HG02840 (cell line): ENCODE data around the gene IGFBP3.
"Not testable (repeated sequence)": the region's sequence is repeated elsewhere in the genome, so short reads cannot be mapped to it uniquely, and the experiment has no call there.

ENCODE experiments used
- ATAC-seq: cut with Tn5 transposase; IDR thresholded peaks from one replicate; pipeline ENCODE4 v1.9.1; 2021; ENCODE audit warnings: mild to moderate bottlenecking, moderate library complexity, moderate number of reproducible peaks; ENCODE audit not compliant: unreplicated experiment, low FRiP score

The IGFBP3 gene, protein sequence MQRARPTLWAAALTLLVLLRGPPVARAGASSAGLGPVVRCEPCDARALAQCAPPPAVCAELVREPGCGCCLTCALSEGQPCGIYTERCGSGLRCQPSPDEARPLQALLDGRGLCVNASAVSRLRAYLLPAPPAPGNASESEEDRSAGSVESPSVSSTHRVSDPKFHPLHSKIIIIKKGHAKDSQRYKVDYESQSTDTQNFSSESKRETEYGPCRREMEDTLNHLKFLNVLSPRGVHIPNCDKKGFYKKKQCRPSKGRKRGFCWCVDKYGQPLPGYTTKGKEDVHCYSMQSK

DNA sequence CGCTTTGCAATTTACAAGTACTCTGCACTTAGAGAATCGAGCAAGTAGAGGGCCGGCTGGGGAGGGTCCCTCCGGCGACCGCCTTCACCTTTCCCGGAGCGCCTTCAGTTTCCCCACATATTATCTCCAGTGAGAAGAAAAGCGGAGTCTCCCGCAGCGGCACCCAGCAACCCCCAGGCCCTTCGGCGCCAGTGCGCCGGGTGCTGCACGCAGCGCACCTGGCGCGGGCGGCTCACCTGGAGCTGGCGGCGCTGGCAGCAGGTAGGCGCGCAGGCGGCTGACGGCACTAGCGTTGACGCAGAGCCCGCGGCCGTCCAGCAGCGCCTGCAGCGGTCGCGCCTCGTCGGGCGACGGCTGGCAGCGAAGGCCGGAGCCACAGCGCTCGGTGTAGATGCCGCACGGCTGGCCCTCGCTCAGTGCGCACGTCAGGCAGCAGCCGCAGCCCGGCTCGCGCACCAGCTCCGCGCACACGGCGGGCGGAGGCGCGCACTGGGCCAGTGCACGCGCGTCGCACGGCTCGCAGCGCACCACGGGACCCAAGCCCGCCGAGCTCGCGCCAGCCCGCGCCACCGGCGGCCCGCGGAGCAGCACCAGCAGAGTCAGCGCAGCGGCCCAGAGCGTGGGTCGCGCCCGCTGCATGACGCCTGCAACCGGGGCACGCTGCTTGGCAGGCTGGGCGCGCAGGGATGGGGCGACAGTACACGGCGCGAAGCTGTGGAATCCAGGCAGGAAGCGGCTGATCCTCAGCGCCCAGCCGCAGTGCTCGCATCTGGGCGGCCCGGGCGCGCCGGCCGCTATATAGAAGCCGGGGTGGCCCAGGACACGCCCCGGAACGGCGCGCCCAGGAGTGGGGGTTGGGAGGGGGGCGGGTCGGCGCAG, at the start of gene IGFBP3:
Gene IGFBP3, minus strand, starts transcription at position 771 of the 879 bp plus-strand sequence. Its CDS starts 132 bp downstream, at position 639.
- no peak for ATAC-seq

GRCh38 chr7:45970454-45970853, 49.4 kb upstream of the IGFBP3 start:
- no peak for ATAC-seq

DNA sequence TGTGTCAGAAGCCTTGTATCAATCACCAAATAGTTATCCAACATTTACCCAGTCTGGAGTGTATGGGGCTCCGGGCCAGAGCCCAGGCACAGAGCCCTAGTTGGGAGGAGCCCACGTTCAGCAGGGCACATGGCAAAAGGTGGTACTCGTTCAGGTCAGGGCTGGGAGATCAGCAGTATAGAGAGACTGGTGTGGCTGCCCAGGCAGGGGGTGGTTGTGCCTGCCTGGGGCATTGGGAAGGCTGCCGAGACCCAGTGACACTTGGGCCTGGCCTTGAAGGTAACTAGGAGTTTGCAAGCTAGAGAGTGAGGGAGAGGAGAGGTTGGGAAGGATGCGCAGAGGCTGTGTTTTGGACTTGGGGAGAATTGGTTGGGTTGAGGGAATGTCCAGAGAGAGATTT, 48.9 kb upstream of the IGFBP3 start:
- no peak for ATAC-seq

DNA sequence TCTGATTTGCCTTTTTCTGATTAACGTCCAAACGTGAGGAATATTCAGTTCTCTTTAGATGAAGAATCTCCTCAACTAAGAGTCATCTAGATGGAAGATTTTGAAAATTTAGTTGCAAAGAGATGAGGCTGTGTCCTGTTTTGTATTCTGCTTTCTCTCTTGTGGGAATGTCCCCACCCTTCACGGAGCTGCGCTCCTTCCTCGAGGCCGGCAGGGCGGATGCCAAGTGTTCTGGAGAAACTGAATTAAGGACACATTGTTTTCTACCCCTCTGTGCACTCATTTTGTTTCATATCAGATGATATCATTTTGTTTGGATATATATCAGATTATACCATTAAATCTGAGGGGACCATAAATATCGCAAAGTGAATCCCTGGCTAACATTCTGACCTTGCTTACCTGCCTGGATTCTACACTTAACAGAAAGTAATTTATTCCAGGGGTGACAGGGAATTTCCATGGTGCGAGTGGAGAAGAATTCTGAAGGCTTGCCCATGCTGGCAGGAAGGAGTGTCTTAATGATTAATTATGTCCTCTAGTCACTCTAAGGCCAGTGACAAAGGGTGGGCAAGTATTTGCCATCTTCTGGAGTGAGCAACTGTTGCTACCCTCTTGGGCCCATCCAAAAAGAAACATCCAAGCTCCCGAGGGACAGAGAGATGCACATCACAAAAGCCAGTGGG, 47.9 kb upstream of the IGFBP3 start:
- ATAC-seq: no peak

- ATAC-seq: no peak
These were observed 47.2 kb upstream of the IGFBP3 start for GRCh38 chr7:45968312-45968711.

GRCh38 chr7:45967591-45968157, 46.6 kb upstream of the IGFBP3 start:
- no peak for ATAC-seq

- ATAC-seq: no peak
These were observed 41.8 kb upstream of the IGFBP3 start for GRCh38 chr7:45962861-45963260.

DNA sequence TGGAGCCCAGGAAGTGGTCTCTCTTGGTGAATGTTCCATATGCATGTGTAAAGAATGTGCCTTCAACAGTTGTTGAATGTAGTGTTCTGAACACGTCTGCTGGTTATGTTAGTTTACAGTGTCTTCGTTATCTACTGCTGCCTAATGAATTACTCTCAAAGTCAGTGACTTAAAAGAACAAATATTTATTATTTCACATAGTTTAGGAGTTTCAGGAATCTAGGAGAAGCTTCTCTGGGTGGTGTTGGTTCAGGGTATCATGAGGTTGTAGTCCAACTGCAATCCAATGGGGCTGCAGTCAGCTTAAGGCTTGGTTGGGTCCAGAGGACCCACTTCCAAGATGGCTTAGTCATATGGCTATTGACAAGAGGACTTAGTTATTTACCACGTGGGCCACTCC, 36.6 kb upstream of the IGFBP3 start:
- no peak for ATAC-seq

- ATAC-seq: no peak
These were observed 34.2 kb upstream of the IGFBP3 start for GRCh38 chr7:45955286-45955685.

GRCh38 chr7:45953055-45953454, 32.0 kb upstream of the IGFBP3 start:
- not testable (repeated sequence) for ATAC-seq

GRCh38 chr7:45944058-45944457, 23.0 kb upstream of the IGFBP3 start:
- no peak for ATAC-seq

GRCh38 chr7:45940939-45941338, 19.9 kb upstream of the IGFBP3 start:
- ATAC-seq: no peak

DNA sequence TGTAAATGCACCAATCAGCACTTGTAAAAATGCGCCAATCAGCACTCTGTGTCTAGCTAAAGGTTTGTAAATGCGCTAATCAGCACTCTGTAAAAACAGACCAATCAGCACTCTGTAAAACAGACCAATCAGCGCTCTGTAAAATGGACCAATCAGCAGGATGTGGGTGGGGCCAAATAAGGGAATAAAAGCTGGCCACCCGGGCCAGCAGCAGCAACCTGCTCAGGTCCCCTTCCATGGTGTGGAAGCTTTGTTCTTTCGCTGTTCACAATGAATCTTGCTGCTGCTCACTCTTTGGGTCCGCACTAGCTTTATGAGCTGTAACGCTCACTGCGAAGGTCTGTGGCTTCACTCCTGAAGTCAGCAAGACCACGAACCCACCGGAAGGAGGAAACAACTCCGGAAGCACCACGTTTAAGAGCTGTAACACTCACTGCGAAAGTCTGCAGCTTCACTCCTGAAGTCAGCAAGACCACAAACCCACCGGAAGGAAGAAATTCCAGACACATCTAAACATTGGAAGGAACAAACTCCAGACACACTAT, 19.2 kb upstream of the IGFBP3 start:
- not testable (repeated sequence) for ATAC-seq

DNA sequence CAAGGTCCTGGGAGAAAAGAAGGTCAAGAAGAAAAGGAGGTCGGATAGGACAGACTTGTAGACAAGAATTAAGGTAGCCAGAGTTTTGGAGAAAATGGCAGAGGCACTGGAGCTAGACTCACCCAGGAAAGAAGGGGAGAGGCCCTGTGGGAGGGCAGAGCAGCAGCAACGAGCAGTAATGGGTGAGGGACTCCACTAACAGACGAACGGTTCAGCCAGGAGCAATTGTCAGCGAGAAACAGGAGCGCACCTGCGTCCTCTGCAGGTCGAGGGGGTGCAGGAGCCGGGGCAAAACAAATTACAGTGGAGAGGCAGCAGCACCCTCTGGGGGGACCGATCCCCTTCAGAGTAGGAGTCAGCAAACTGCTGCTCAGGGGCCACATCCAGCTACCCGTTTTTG, 18.5 kb upstream of the IGFBP3 start:
- no peak for ATAC-seq

GRCh38 chr7:45938626-45939302, 17.7 kb upstream of the IGFBP3 start:
- no peak for ATAC-seq

DNA sequence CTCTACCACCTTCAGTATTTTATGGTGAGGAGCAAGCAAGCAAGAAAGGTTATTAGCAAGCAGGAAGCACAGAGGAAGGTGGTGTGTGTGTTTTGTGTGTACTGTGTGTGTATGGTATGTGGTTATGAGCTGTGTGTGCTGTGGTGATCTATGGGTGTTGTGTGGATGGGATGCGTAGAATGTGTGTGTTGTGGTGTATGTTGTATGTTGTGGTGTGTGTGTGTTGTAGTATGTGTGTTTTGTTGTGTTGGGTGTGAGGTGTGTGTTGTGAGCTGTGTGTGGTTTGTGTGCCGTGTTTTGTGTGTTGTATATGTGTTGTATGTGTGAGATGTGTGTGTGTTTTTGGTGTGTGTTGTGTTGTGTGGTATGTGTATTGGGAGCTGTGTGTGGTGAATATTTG, 16.8 kb upstream of the IGFBP3 start:
- no peak for ATAC-seq

GRCh38 chr7:45937301-45937700, 16.2 kb upstream of the IGFBP3 start:
- no peak for ATAC-seq

GRCh38 chr7:45930967-45931366, 9.9 kb upstream of the IGFBP3 start:
- no peak for ATAC-seq

DNA sequence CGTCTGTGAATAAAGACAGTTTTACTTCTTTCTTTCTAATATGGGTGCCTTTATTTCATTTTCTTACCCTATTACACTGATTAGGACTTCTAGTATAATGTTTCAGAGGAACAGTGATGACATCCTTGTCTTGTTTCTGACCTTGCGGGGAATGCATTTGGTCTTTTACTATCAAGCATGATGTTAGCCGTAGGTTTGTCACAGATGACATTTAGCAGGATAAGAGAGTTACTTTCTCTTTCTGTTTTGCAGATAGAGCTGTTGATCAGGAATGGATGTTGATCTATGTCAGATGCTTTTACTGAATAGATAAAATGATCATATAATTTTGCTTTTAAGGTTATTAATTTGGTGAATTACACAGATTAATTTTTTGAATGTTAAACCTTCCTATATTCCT, 6.6 kb upstream of the IGFBP3 start:
- no peak for ATAC-seq

- ATAC-seq: no peak
These were observed 3.2 kb upstream of the IGFBP3 start for GRCh38 chr7:45924283-45924682.
